Mucosa of rectum (tissue), 2 donors: ENCODE results near the gene CEP72.
A peak's percentile ranks its signal among the peaks of the same experiment; 100 is the strongest.

Source experiments
- H3K27ac ChIP-seq, 2 donors: one replicate each; pipeline ENCODE4 v1.7.0; 2013; ENCODE audit warnings: inconsistent platforms in 2 of 2, low read depth in 2 of 2, low read length in 2 of 2
- H3K27me3 ChIP-seq, 2 donors: one replicate each; pipeline ENCODE4 v1.7.0; 2013; ENCODE audit warnings: low read length in 2 of 2; ENCODE audit not compliant: control insufficient read depth in 2 of 2, insufficient read depth in 2 of 2
- H3K36me3 ChIP-seq, 2 donors: one replicate each; pipeline ENCODE4 v1.7.0; 2013; ENCODE audit warnings: low read length in 2 of 2; ENCODE audit not compliant: control insufficient read depth in 2 of 2, insufficient read depth in 2 of 2
- H3K4me1 ChIP-seq, 2 donors: one replicate each; pipeline ENCODE4 v1.7.0; 2013; ENCODE audit warnings: low read length in 2 of 2, mild to moderate bottlenecking in 1 of 2; ENCODE audit not compliant: control insufficient read depth in 2 of 2, insufficient read depth in 2 of 2
- H3K4me3 ChIP-seq, 2 donors: one replicate each; pipeline ENCODE4 v1.7.0; 2013; ENCODE audit warnings: low read length in 2 of 2
- H3K9ac ChIP-seq, 2 donors: one replicate each; pipeline ENCODE4 v1.7.0; 2013; ENCODE audit warnings: low read length in 2 of 2, low read depth in 1 of 2, mild to moderate bottlenecking in 1 of 2
- H3K9me3 ChIP-seq, 2 donors: one replicate each; pipeline ENCODE4 v1.7.0; 2013; ENCODE audit warnings: low read length in 2 of 2; ENCODE audit not compliant: control insufficient read depth in 2 of 2
- donor health status: healthy.
- donor health status: Normal muscosa, but diverticular disease.

Gene CEP72

GRCh38 chr5:594226-594860, 17.8 kb upstream of the CEP72 start:
- no peaks in the 10 kb centered on the region for H3K36me3 ChIP-seq
- H3K9ac ChIP-seq, result peak overlapping the region in 1 of 2 donors; percentile 17
- peaks cover 5 to 13% of the 10 kb centered on the region in 2 donors for H3K27me3 ChIP-seq
- no peak overlapping the region for H3K4me3 ChIP-seq
- no peaks in the 10 kb centered on the region for H3K4me1 ChIP-seq
- no peaks in the 10 kb centered on the region for H3K9me3 ChIP-seq
- H3K27ac ChIP-seq, result no peak overlapping the region

- Histone ChIP-seq H3K27ac (no peak overlapping the region), H3K27me3 (peaks cover 5 to 13% of the 10 kb centered on the region in 2 donors), H3K4me1 (no peaks in the 10 kb centered on the region), H3K9me3 (no peaks in the 10 kb centered on the region), H3K36me3 (no peaks in the 10 kb centered on the region), H3K9ac (no peak overlapping the region), H3K4me3 (no peak overlapping the region)
Observed at GRCh38 chr5:595285-595875, 16.8 kb upstream of the CEP72 start.

GRCh38 chr5:597871-598563, 14.1 kb upstream of the CEP72 start:
- Histone ChIP-seq H3K36me3 (no peaks in the 10 kb centered on the region), H3K4me1 (no peaks in the 10 kb centered on the region), H3K9me3 (no peaks in the 10 kb centered on the region), H3K4me3 (no peak overlapping the region), H3K27me3 (peaks cover 5 to 13% of the 10 kb centered on the region in 2 donors), H3K9ac (no peak overlapping the region), H3K27ac (no peak overlapping the region)

- H3K9me3 ChIP-seq, result no peaks in the 10 kb centered on the region
- H3K27me3 ChIP-seq, result peaks cover 5 to 12% of the 10 kb centered on the region in 2 donors
Observed at GRCh38 chr5:598564-598890, 13.6 kb upstream of the CEP72 start.

GRCh38 chr5:600886-601541, 11.1 kb upstream of the CEP72 start:
- H3K9ac ChIP-seq, result no peak overlapping the region
- peaks cover 0 to 2% of the 10 kb centered on the region in 2 donors for H3K27me3 ChIP-seq
- H3K9me3 ChIP-seq, result no peaks in the 10 kb centered on the region
- no peak overlapping the region for H3K27ac ChIP-seq
- no peaks in the 10 kb centered on the region for H3K36me3 ChIP-seq
- no peaks in the 10 kb centered on the region for H3K4me1 ChIP-seq
- H3K4me3 ChIP-seq, result no peak overlapping the region

More at GRCh38 chr5:598564-598890, 13.6 kb upstream of the CEP72 start:
- Histone ChIP-seq H3K4me3 (no peak overlapping the region), H3K36me3 (no peaks in the 10 kb centered on the region), H3K4me1 (no peaks in the 10 kb centered on the region), H3K9ac (no peak overlapping the region), H3K27ac (no peak overlapping the region)

- Histone ChIP-seq H3K36me3 (no peaks in the 10 kb centered on the region), H3K4me1 (no peaks in the 10 kb centered on the region), H3K9me3 (no peaks in the 10 kb centered on the region), H3K27me3 (no peaks in the 10 kb centered on the region), H3K27ac (no peak overlapping the region), H3K9ac (no peak overlapping the region), H3K4me3 (no peak overlapping the region)
Observed at GRCh38 chr5:601771-602465, 10.2 kb upstream of the CEP72 start.

- H3K9me3 ChIP-seq, result no peaks in the 10 kb centered on the region
- H3K27me3 ChIP-seq, result no peaks in the 10 kb centered on the region
Observed at GRCh38 chr5:602466-603035, 9.6 kb upstream of the CEP72 start.

GRCh38 chr5:603081-603998, 8.8 kb upstream of the CEP72 start:
- Histone ChIP-seq H3K36me3 (no peaks in the 10 kb centered on the region), H3K27me3 (peaks cover 4% of the 10 kb centered on the region in 2 donors), H3K4me1 (no peaks in the 10 kb centered on the region), H3K4me3 (no peak overlapping the region), H3K27ac (no peak overlapping the region), H3K9ac (no peak overlapping the region), H3K9me3 (no peaks in the 10 kb centered on the region)

More at GRCh38 chr5:602466-603035, 9.6 kb upstream of the CEP72 start:
- H3K9ac ChIP-seq, result no peak overlapping the region
- H3K27ac ChIP-seq, result no peak overlapping the region
- H3K4me1 ChIP-seq, result no peaks in the 10 kb centered on the region
- no peaks in the 10 kb centered on the region for H3K36me3 ChIP-seq
- H3K4me3 ChIP-seq, result no peak overlapping the region

- H3K9ac ChIP-seq, result no peak overlapping the region
- H3K9me3 ChIP-seq, result no peaks in the 10 kb centered on the region
- no peak overlapping the region for H3K27ac ChIP-seq
- peaks cover 4% of the 10 kb centered on the region in 2 donors for H3K27me3 ChIP-seq
- H3K36me3 ChIP-seq, result no peaks in the 10 kb centered on the region
- no peak overlapping the region for H3K4me3 ChIP-seq
- H3K4me1 ChIP-seq, result no peaks in the 10 kb centered on the region
Observed at GRCh38 chr5:604391-604831, 7.7 kb upstream of the CEP72 start.
